GM13976 (cell line): ENCODE measurements around the gene NPAS3.

ENCODE experiments used
- DNase-seq: peaks from one replicate; pipeline ENCODE4 v3.0.0; 2012; ENCODE audit warnings: low spot score
- CTCF ChIP-seq: IDR thresholded peaks from 2 replicates; pipeline ENCODE4 v1.5.1; 2012; ENCODE audit warnings: borderline replicate concordance, mild to moderate bottlenecking; ENCODE audit not compliant: insufficient read depth; ENCODE audit errors: extremely low read depth, missing control alignments, control extremely low read depth
- in situ Hi-C: fragments of 300-500 bp; cut with MboI; formaldehyde crosslinking; loops from one replicate; pipeline ENCODE4 v1.12.0; 2022; ENCODE audit warnings: low sequenced_read_pairs, mixed read lengths, inconsistent platforms; ENCODE audit not compliant: unreplicated experiment

NPAS3 gene

DNA sequence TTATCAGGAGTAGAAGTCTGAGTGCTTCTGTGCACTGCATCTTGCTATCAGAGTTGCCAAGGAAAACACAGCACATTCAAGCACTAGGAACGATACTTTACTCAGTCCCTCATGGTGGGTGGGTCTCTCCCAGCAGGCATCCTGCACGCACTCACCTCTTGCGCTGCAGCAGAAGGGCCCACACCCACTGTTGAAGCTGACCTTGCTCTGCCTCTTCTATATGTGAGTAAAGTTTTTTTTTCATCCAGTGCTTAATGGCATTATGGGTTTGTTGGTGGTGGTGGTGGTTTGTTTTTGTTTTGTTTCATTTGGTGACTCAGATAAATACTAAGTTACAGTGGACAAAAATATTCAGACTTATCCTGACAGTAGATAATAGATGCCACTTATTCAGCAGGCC is 663.7 kb downstream of the NPAS3 start:
- in situ Hi-C loops, result no loop called here
- no peak for TF ChIP-seq CTCF
- DNase-seq, result no peak

DNA sequence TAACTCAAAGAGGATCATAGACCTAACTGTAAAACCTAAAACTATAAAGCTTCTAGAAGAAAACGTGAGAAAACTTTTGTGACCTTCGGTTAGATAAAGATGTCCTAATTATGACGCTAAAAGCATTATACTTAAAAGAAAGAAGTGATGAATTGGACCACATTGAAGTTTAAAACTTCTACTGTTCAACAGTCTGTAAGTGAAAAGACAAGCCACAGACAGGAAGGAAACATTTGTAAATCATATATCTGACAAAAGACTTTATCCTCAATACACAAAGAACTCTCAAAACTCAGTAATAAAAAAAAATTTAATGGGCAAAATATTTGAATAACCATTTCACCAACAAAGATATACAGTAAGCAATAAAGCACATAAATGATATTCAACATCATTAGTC is 667.9 kb downstream of the NPAS3 start:
- TF ChIP-seq CTCF, result no peak
- no peak for DNase-seq
- in situ Hi-C loops, result no loop called here

DNA sequence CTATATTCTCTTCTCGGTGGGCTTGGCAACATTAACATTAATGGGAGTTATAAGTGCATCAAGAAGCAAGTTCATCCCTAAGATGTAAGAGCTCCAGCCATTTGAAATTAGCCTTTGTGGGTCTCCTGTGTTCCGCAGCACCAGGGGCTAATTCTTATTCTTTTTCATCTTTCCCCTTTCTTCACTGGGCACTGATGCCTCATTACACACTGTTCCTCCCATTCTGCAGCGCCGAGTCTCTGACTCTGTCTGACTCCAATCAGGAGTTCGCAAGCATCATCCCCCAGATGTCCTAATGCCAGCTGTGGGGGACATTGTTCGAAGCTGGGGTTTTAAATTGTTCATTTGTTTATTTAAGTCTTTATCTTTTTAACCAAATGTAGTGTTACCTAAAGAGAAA is 670.9 kb downstream of the NPAS3 start:
- no peak for TF ChIP-seq CTCF
- DNase-seq, result no peak
- in situ Hi-C loops, result no loop called here

GRCh38 chr14:33610121-33610520 is 671.4 kb downstream of the NPAS3 start:
- in situ Hi-C loops, result no loop called here
- TF ChIP-seq CTCF, result no peak
- no peak for DNase-seq

DNA sequence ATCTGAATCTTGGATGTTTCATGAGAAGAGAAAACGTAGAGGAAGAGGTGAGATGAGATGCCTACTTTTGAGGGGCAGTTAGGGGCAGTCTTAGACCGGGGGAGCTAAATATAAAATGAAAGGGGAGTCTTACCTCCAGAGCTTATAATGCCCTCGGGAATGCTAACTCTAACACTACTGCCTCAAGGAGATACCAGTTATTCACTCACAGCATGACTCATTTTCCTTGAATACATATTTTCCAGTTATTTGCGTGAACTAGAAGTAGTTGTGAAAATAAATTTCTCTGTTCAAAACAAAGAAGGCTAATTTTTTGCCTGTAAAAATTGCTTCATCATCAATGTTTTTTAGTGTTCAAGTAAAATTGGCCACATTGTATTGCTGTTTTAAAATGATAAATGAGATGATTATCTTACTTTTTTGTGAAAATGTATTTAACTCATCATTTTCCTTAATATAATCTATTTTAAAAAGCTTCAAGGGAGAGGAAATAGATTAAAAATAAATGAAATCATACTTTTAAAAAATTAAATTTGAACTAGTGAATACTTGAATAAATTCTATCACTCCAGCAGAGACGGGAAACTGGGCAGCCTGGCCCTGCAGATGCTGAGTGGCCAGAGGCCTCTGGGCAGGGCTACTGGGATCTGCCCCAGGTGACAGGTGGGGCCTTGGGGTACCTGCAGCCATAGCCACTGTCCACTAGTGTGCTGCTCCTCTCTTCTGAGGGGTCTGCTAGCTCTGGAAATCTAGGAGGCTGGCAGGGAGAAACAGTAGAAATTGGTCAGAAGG is 672.9 kb downstream of the NPAS3 start:
- in situ Hi-C loops, result no loop called here
- DNase-seq, result no peak
- no peak for TF ChIP-seq CTCF

- TF ChIP-seq CTCF, result no peak
- no peak for DNase-seq
- in situ Hi-C loops, result no loop called here
These were observed 673.5 kb downstream of the NPAS3 start for GRCh38 chr14:33612197-33612505.
